Germinal center (tissue), 1 donor: ENCODE data around the gene OTULINL.
"Not testable (repeated sequence)": the region's sequence is repeated elsewhere in the genome, so short reads cannot be mapped to it uniquely, and the experiment has no call there.

Experiments used
- DNase-seq: peaks from one replicate; pipeline ENCODE4 v3.0.0; 2012; ENCODE audit warnings: mixed read lengths, low spot score

OTULINL gene

DNA sequence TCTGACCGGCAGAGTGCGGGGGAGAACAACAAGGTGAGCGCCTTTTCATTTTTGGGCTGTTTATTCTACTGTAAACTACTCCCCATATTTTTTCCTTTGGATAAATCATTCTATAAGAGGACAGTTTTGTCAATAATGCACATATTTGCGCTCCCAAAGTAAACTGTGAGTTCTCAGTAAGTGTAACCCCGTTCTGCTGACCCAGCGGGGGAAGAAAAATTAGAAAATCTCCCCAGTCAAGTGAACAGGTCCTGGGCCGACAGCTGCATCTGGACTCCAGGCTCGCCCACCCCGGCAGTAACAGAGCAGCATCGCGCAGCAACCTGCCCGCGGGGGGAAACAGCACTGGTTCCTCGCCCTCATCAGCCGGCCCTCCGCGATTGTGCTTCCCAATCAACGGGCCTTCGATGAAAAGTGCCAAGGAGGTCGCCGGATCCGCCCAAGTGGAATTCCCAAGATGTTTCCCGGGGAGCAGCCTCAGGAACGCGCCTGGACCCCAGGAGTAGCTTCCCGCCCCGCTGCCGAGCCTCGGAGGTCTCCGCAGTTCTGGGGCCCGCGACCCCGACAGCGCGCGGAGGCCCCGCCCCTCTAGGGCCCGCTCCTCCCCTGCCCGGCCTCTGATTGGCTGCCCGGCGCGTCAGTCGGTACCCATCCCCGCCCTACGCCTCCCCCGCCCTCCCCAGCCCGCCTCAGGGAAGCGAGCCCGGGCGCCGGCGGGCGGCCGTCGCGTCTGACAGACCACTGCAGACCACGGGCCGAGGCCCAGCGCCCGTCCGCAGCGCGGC, at the start of gene OTULINL:
TSS of gene OTULINL (plus strand) at position 687 of the 785 bp plus-strand sequence. CDS start 103 bp downstream, outside the sequence.
- peak; percentile 96 for DNase-seq

DNA sequence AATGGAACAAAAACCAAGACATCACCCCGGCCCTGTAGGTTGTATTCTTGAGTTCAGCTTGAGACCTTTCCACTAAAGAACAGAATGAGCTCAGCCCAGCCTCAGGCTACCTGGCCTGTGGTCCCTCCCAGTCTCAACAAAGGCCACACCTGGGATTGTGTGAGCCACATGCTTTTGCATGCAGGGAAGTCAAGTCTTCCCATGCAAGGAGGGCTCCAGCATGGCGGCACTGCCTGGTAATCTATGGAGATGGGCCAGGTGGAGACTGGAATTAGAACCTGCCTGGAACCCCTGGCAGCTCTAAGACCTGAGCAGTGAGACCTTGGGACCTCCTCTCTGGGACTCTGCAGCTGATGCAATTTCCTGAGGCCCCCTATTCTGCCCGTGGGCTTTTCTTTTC, 49.4 kb upstream of the OTULINL start:
- no peak for DNase-seq

DNA sequence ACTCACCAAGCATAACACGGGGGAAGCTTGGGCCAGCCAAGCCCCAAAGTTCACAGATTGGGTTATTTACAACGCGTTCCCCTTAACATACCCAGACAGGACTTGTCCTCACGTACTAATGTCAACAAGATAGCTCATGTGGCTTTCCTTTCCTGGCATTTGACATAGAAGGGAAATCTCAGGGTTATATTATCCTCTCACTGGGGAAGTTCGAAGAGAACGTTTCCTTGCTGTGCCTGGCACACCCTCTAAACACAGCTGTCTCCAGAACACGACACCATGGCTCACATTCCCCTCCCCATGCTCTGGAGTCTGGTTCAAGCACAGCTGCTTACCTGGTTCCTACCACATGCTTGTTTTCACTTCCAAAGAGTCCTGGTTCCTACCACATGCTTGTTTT, 46.8 kb upstream of the OTULINL start:
- no peak for DNase-seq

DNA sequence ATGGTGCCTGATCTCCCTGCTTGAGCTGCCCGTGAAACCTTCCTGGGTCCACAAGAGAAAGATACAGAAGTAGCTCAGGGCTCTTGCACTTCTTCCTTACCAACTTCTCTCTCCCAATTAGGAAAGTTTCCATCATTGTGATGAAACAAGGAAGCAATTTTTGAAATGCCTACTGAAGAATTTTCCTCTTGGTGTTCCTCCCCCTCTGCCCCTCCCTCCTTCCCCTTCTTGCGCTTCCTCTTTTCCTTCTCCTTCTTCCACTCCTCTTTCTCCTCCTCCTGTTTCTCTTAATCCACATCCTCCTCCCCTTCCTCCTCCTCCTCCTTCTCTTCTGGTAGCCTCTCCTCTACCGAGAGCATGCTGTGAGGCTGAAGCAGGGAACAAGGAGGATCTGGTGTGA, 36.3 kb upstream of the OTULINL start:
- DNase-seq = no peak

DNA sequence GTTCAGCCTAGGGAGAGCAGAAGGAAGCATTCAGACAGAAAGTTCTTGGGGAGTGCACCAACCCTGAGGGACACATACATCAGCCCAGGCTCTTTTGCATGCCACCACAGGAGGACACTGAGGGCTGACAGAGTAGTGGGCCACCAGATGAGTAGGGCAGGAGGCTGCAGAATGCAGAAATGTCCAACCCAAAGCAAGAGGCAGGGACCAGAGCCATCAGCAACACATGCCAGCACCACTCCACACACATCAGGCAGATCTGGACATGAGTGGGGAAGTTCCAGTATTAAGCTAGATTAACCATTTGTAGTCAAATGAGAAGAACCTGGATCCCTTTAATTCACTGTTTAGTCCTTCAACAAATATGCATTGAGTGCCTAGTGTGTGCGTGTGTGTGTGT, 35.7 kb upstream of the OTULINL start:
- DNase-seq = no peak

DNA sequence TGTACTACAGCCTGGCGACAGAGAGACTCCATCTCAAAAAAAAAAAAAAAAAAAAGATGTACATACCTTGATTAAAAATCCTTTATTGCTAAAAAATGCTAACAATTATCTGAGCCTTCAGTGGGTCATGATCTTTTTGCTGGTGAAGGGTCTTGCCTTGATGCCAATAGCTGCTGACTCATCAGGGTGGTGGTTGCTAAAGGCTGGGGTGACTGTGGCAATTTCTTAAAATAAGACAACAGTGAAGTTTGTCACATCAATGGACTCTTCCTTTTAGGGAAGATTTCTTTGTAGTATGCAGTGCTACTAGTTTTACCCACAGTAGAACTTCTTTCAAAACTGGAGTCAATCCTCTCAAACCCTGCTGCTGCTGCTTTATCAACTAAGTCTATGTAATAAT, 33.9 kb upstream of the OTULINL start:
- no peak for DNase-seq

DNA sequence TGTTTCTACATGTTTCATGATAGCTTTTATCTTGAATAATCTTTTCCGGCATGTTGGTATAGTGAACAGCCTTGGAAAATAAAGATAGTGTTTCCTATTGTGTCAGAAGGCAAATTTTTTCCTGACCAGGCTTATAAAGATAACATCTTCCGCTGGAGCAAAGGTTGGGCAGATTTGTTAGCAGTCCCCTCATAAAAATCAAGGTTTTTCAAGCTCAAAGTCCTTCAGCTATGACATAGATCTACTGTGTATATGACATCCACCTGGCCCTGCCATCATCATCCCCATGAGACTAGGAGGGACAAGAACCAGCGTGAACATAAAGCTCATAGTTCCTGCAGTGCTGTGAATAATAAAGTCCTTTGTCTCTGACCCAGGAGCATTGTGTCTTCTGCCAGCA, 30.4 kb upstream of the OTULINL start:
- DNase-seq = no peak

DNA sequence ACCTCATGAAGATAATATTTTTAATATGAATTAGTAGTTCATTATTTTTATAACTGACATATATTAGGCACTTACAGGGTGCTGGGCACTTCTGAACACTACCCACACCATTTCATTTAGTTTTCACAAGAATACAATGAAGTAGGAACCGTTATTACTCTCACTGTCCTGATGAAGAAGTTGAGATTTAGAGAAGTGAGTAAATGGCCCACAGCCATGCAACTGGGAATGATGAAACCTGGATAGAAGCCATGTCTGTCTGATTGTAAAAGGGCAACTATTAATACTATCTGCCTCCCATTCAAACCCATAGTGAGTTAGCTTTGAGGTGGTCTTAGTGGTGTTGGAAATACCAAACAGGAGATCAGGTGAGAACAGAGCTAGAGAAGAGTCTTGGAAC, 29.6 kb upstream of the OTULINL start:
- no peak for DNase-seq

DNA sequence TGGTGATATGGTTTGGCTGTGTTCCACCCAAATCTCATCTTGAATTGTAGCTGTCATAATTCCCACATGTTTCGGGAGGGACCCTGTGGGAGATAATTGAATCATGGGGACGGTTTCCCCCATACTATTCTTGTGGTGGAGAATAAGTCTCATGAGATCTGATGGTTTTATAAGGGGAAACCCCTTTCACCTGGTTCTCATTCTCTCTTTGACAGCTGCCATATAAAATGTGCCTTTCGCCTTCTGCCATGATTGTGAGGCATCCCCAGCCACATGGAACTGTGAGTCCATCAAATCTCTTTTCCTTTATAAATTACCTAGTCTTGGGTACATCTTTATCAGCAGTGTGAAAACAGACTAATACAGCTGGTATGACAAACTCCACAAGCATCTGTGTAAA, 27.3 kb upstream of the OTULINL start:
- not testable (repeated sequence) for DNase-seq

DNA sequence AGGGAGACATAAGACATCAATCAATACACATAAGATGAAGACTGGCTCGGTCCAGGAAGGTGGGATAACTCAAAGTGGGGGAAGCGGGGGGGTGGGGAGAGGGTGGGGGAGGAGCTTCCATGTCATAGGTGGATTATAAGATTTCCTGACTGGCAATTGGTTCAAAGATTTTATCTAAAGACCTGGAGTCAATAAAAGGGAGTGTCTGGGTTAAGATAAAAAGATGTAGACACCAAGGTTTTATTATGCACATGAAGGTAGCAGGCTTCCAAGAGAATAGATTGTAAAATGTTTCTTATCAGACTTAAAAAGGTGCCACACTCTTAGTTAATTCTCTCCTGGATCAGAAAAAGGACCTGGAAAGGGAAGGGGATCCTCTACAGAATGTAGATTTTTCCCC, 25.6 kb upstream of the OTULINL start:
- no peak for DNase-seq

DNA sequence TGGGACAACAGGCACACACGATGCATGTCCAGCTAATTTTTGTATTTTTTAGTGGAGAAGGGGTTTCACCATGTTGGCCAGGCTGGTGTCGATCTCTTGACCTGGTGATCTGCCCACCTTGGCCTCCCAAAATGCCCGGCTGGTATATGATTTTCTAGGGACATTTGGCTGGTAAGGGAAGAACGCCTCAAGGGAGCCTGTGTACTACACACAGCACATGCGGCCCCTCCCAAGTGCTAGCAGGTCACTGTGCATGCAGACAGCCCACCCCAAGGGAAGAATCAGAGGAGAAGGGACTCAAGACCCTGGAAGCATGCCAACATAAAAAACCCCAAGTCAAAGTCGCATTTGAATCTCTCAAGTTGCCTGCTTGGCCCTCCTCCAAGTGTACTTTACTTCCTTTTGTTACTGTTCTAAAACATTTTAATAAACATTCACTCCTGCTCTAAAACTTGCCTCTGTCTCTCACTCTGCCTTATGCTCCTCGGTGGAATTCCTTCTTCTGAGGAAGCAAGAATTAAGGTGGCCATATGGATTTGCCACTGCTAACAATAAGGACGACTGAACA, 24.3 kb upstream of the OTULINL start:
- DNase-seq = no peak

DNA sequence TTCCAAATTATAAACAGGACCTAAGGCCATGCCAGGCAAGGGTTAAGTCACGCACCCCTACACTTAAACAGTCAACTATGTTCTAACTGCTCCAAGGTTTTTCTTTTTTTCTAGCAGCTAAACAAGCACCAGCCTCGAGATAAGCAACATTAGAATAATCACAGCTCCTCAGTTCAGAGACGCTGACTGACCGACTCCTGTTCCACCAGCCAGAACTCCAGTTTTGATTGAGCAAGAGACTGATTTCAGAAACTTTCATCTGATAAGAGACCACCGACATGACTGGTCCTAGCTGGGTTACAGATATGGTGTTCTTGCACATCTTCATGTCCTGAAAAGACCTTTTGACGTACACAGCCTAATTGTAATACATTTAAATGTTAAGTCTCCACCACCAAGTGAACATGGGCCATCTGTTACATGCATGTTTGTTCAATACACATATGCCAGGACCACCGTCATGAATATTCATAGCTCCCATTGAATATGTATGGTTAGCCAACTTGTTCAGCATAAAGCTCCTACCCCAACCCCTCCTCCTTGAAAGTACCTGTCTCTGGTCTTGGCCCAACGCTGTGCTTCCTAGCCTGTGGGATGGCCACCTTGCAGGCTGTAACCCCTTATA, 23.7 kb upstream of the OTULINL start:
- no peak for DNase-seq

DNA sequence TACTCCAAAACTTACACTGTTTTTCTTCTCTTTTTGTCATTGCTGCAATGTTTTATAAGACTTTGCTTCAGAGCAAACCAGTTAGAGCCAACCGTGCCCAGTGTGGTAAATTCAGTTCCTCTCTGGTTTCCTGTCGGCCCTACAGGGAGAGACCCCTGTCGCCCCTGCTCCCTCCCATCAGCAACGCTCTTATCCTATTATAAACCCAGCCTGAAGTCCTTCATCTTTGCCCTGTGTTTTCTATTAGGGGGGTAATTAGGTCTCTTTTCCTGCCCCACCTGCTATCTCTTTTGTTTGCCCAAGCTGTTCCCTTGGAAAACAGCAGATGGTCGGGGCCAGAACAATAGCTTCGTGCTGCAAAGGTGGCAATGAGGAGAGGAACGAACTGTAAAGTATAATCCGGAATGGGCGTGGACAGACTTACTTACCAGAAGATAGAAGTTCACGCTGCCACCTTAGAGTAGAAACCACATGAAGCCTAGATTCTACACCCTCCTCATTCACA, 21.4 kb upstream of the OTULINL start:
- no peak for DNase-seq

DNA sequence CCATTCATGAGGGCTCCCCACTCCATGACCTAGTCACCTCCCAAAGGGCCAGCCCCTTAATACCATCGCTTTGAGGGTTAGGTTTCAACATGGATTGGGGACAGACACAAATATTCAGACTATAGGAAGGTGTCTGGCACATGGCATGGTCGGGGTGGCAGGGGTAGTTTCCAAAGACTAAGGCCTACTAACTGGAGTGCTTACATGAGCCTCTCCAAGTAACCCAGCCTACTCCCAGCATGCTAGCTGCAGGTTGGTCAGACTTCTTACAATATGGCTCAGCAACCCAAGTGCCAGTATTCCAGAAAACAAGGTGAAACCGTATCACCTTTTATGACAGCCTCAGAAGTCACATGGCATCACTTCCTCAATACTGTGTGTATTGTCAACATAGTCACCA, 19.9 kb upstream of the OTULINL start:
- DNase-seq = no peak

DNA sequence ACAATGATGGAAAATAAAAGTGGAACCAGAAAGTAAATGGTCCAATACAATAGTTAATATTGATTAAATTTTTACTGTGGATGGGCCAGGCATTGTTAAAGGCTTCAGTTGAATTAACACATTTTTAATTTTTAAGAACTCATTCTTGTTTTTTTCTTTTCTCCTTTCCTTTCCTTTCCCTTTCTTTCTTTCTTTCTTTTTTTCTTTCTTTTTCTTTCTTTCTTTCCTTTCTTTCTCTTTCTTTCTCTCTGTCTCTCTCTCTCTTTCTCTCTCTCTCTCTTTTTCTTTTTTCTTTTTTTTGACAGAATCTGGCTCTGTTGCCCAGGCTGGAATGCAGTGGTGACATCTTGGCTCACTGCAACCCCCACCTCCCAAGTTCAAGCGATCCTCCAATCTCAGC, 13.3 kb upstream of the OTULINL start:
- DNase-seq = no peak

DNA sequence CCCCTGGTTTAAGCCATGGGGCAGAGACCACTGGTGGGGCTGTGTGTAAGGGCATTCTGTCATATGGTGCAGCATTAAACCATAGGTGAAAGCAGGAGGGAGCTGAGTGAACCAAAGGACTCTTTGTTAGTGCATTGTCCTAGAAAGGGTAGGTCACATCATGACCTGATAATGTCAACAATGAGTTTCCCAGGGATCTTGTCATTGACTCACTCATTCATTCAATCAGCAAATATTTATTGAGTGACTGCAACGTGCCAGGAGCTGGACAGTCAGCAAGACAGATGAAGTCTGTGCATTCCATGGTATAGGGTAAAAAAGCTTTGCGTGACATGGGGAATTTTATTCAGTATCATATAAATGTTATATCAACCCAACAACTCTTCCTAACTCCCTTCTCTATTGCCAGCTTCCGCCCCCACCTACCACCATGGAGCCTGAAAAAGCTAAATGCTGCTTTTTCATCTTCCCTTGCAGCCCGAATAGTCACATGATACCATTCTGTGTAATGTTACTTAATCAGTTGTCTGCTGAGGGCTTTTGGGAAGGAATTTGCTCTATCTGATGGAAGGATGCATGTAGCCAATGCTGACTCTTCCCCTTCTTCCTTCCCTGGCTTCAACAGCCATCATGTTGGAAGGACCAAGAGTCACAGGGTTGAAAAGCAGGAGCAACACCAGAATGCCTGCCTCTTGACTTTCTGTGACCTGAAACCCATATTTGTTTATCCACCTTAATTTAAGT, 11.5 kb upstream of the OTULINL start:
- no peak for DNase-seq

DNA sequence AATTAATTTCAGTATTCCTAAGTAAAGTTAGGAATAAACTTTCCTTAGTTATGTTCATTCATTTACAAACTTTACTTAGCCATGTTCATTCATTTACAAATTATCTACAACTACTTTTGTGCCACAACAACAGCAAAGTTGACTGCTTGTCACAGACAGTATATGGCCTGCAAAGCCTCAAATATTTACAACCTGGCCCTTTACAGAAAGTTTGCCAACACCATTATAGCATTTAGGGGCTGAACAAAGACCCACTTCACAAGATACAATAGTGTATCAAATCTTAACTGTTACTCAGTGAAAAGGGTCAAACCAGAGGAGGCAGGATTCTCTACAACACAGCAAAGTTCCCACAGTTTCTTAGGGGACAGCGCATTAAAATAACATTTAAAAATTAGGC, 9.7 kb upstream of the OTULINL start:
- no peak for DNase-seq

DNA sequence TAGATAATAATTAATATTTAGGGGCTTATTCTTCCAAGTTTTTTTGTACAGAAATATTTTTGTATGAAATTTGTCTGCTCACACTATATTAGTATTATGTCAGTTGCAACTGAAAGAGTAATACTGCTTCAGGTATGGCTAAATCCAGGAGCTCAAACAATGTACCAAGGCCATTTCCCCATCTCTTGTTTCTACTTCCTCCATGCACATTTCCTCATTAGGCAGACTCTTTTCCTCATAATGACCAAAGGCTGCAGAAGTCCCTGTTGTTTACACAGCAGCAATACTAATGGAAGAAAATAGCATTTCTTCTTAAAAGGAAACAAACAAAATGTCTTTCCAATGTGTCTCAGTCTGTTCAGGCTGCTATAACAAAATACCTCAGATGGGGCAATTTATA, 9.2 kb upstream of the OTULINL start:
- no peak for DNase-seq

DNA sequence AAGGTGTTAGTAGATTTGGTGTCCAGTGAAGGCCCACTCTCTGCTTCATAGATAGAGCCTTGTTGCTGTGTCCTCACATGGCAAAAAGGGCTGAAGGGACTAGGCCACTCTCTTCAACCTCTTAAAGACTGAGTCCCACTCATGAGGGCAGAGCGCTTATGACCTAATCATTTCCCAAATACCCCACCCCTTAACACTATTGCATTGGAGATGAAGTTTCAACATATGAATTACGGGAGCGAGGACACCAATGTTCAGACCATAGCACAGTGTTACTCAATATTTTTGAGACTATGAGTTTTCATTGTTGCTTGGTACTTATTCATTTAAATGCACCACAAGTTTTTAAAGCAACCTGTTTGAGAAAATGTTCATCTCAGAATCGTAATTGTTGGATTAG, 8.8 kb upstream of the OTULINL start:
- DNase-seq = no peak

DNA sequence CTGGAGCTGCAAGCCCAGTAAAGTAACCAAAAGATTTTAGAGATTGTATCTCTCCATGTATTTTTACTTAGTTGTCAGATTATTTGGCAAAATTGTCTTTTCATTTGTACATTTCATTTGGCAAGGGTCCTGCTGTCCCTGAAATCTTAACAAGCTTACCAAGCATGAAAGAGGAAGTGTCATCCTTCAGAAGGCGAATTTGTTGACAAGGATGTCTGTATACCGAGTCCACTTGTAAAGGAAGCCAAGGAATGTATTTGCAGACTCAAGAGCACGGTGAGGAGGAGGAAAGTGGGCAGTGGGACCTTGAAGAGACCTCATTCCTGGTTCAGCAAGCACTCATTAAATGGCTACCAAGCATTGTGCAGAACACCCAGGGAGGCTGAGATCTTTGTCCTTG, 7.5 kb upstream of the OTULINL start:
- DNase-seq = no peak

DNA sequence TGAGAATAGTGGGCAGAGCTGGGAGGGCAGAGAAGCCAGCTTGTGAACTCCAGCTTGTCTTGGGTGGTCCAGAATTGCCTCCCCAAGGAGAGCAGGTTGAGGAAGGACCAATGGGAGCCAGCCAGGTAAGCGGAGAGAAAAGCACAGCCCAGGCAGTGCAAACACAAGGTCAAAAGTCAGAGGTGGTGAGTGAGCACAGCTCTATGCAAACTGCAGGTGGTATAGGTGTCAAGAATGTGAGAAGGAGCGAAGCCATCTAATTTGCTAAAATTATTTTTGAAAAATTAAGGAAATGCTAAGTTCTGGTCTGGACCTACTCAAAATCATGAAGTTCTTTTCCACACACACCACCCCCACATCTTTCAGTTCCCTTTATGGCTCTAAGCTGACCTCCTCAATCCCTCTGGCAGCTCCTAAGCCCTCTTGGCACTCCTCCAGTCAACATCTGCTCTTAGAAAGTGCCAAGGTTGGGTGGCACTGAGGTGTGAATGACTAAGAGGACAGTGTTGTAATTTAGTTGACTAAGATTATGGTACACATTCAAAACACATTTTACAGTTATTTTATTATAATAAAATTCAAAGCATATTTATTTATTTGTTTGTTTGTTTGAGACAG, 6.6 kb upstream of the OTULINL start:
- no peak for DNase-seq

DNA sequence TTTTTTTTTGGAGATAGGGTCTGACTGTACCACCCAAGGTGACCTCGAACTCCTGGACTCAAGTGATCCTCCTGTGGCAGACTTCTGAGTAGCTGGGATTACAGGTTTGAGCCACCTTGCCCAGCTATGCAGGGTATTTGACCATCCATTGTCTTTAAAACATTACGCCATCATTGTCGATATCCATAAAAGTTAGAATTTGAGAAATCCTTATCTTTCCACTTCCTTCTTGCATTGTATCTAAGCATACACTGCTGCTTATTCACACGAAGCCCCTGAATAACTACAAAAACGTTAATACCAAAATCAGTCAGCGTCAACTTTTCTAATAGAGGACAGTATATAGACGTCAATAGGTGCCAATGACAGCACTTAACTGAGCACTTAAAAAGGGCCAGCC, 5.4 kb upstream of the OTULINL start:
- DNase-seq = no peak
